Neural cell (in vitro differentiated cells): ENCODE measurements around the gene TBX4. TPM values are rescaled to one million over a fixed set of nuclear protein-coding genes. Genes with fewer than 3 reads are reported as not detected.

Source experiments
- H2AFZ ChIP-seq: fragments of 200-600, 300-800 bp; sonication (generic), shearing (Covaris generic); 2 replicates; pipeline ENCODE4 v1.6.0; 2014; ENCODE audit warnings: low read depth, mild to moderate bottlenecking, antibody characterized with exemption, low read length, moderate library complexity
- H3F3A ChIP-seq: fragments of 200-600 bp; shearing (Covaris generic); 2 replicates; pipeline ENCODE4 v1.6.1; 2016; ENCODE audit warnings: mild to moderate bottlenecking, moderate library complexity, mixed read lengths, antibody characterized with exemption, low read length; ENCODE audit not compliant: insufficient read depth, poor library complexity, severe bottlenecking
- H3K27ac ChIP-seq: fragments of 200-600, 300-800 bp; sonication (generic), shearing (Covaris generic); 2 replicates; pipeline ENCODE4 v1.5.1; 2014; ENCODE audit warnings: mild to moderate bottlenecking, low read length, moderate library complexity
- H3K27me3 ChIP-seq: fragments of 300-800, 200-600 bp; sonication (generic), shearing (Covaris generic); 2 replicates; pipeline ENCODE4 v1.6.0; 2014; ENCODE audit warnings: mild to moderate bottlenecking, low read depth, low read length, moderate library complexity; ENCODE audit not compliant: insufficient read depth
- H3K36me3 ChIP-seq: fragments of 300-800, 200-600 bp; sonication (generic), shearing (Covaris generic); 2 replicates; pipeline ENCODE4 v1.5.1; 2014; ENCODE audit warnings: mild to moderate bottlenecking, antibody characterized with exemption, low read length, moderate library complexity; ENCODE audit not compliant: insufficient read depth
- H3K4me2 ChIP-seq: fragments of 300-800, 200-600 bp; sonication (generic), shearing (Covaris generic); 2 replicates; pipeline ENCODE4 v1.6.0; 2014; ENCODE audit warnings: mild to moderate bottlenecking, low read length
- H3K4me3 ChIP-seq: fragments of 300-800, 200-600 bp; sonication (generic), shearing (Covaris generic); 2 replicates; pipeline ENCODE4 v1.5.1; 2014; ENCODE audit warnings: mild to moderate bottlenecking, low read length, moderate library complexity
- H3K79me2 ChIP-seq: fragments of 200-600 bp; shearing (Covaris generic); replicated peaks from 2 replicates; pipeline ENCODE4 v1.6.0; 2014; ENCODE audit warnings: mild to moderate bottlenecking, low read length, moderate library complexity; ENCODE audit not compliant: insufficient read depth
- H3K9ac ChIP-seq: fragments of 300-800, 200-600 bp; sonication (generic), shearing (Covaris generic); 2 replicates; pipeline ENCODE4 v1.6.1; 2016; ENCODE audit warnings: mild to moderate bottlenecking, low read length, mixed read lengths
- H3K9me2 ChIP-seq: fragments of 200-600 bp; shearing (Covaris generic); 2 replicates; pipeline ENCODE4 v1.6.1; 2016; ENCODE audit warnings: mild to moderate bottlenecking, low read length, mixed read lengths; ENCODE audit not compliant: insufficient read depth
- H3K9me3 ChIP-seq: fragments of 200-600, 300-800 bp; sonication (generic), shearing (Covaris generic); 2 replicates; pipeline ENCODE4 v1.6.1; 2016; ENCODE audit warnings: mild to moderate bottlenecking, mixed run types, low read length, moderate library complexity, mixed read lengths
- H4K20me1 ChIP-seq: fragments of 200-600 bp; shearing (Covaris generic); 2 replicates; pipeline ENCODE4 v1.6.1; 2016; ENCODE audit warnings: mild to moderate bottlenecking, mixed run types; ENCODE audit not compliant: insufficient read depth
- CTCF ChIP-seq: fragments of 450-650 bp; IDR thresholded peaks from 2 replicates; pipeline ENCODE4 v1.5.1; 2014; ENCODE audit warnings: antibody characterized with exemption, mild to moderate bottlenecking, moderate library complexity; ENCODE audit not compliant: poor library complexity, severe bottlenecking
- EP300 ChIP-seq: fragments of 450-650 bp; conservative IDR thresholded peaks from 2 replicates; pipeline ENCODE4 v1.6.1; 2014; ENCODE audit warnings: antibody characterized with exemption, mild to moderate bottlenecking, moderate library complexity; ENCODE audit not compliant: poor library complexity, severe bottlenecking
- EZH2 ChIP-seq: fragments of 200-600, 300-800 bp; shearing (Covaris generic), sonication (generic); IDR thresholded peaks from 2 replicates; pipeline ENCODE4 v1.6.1; 2014; ENCODE audit warnings: antibody characterized with exemption, low read length, borderline replicate concordance, mild to moderate bottlenecking; ENCODE audit not compliant: insufficient read depth, poor library complexity, severe bottlenecking
- MXI1 ChIP-seq: fragments of 450-650 bp; conservative IDR thresholded peaks from 2 replicates; pipeline ENCODE4 v1.6.1; 2014; ENCODE audit warnings: antibody characterized with exemption, mild to moderate bottlenecking; ENCODE audit not compliant: poor library complexity, severe bottlenecking
- POLR2AphosphoS5 ChIP-seq: IDR thresholded peaks from 2 replicates; pipeline ENCODE4 v1.6.1; 2012
- RAD21 ChIP-seq: fragments of 450-650 bp; conservative IDR thresholded peaks from 2 replicates; pipeline ENCODE4 v1.6.1; 2014; ENCODE audit warnings: antibody characterized with exemption, mild to moderate bottlenecking, moderate library complexity
- REST ChIP-seq: IDR thresholded peaks from 2 replicates; pipeline ENCODE4 v1.6.1; 2012; ENCODE audit warnings: borderline replicate concordance
- SMC3 ChIP-seq: fragments of 450-650 bp; conservative IDR thresholded peaks from 2 replicates; pipeline ENCODE4 v1.6.1; 2014; ENCODE audit warnings: antibody characterized with exemption, mild to moderate bottlenecking, moderate library complexity; ENCODE audit not compliant: poor library complexity
- TAF1 ChIP-seq: IDR thresholded peaks from 2 replicates; pipeline ENCODE4 v1.6.1; 2012; ENCODE audit warnings: low read depth
- polyA plus RNA-seq: library from polyadenylated mRNA; depleted of rRNA; stranded (reverse); fragments of >200 nt; gene quantifications from 2 replicates; pipeline ENCODE4 v1.2.3, GENCODE V29; 2014

TBX4 gene
- polyA plus RNA-seq, 1 donor from 2014 or later = not detected

- Histone ChIP-seq H3F3A (no peaks in the 10 kb centered on the region), H3K4me3 (no peak overlapping the region), H3K27ac (no peak overlapping the region), H4K20me1 (no peaks in the 10 kb centered on the region), H3K4me2 (no peak overlapping the region), H3K9me2 (no peaks in the 10 kb centered on the region), H3K9ac (no peak overlapping the region), H2AFZ (no peak overlapping the region), H3K79me2 (no peaks in the 10 kb centered on the region), H3K9me3 (no peaks in the 10 kb centered on the region), H3K36me3 (no peaks in the 10 kb centered on the region), H3K27me3 (no peaks in the 10 kb centered on the region)
- no peak for TF ChIP-seq SMC3
- TF ChIP-seq EP300 = no peak
- TF ChIP-seq REST = no peak
- TF ChIP-seq MXI1 = no peak
These were observed 31.5 kb downstream of the TBX4 start for GRCh38 chr17:61483778-61484116.

- H4K20me1 ChIP-seq = no peaks in the 10 kb centered on the region
- H3K4me2 ChIP-seq = no peak overlapping the region
- TF ChIP-seq RAD21 = no peak
- no peak for TF ChIP-seq EP300
- TF ChIP-seq POLR2AphosphoS5 = no peak
- no peak for TF ChIP-seq EZH2
- TF ChIP-seq REST = no peak
- no peak for TF ChIP-seq TAF1
- no peak for TF ChIP-seq SMC3
- no peak for TF ChIP-seq CTCF
- TF ChIP-seq MXI1 = no peak
- no peaks in the 10 kb centered on the region for H3K9me3 ChIP-seq
- no peaks in the 10 kb centered on the region for H3K9me2 ChIP-seq
- H3K27ac ChIP-seq = no peak overlapping the region
- no peaks in the 10 kb centered on the region for H3F3A ChIP-seq
- H3K79me2 ChIP-seq = no peaks in the 10 kb centered on the region
- H2AFZ ChIP-seq = no peak overlapping the region
- no peaks in the 10 kb centered on the region for H3K36me3 ChIP-seq
- H3K4me3 ChIP-seq = no peak overlapping the region
- no peaks in the 10 kb centered on the region for H3K27me3 ChIP-seq
- no peak overlapping the region for H3K9ac ChIP-seq
These were observed 32.0 kb downstream of the TBX4 start for GRCh38 chr17:61484174-61484573.
